ENCODE data around the gene TEF.
A peak's percentile ranks its signal among the peaks of the same experiment; 100 is the strongest.

The TEF gene

DNA sequence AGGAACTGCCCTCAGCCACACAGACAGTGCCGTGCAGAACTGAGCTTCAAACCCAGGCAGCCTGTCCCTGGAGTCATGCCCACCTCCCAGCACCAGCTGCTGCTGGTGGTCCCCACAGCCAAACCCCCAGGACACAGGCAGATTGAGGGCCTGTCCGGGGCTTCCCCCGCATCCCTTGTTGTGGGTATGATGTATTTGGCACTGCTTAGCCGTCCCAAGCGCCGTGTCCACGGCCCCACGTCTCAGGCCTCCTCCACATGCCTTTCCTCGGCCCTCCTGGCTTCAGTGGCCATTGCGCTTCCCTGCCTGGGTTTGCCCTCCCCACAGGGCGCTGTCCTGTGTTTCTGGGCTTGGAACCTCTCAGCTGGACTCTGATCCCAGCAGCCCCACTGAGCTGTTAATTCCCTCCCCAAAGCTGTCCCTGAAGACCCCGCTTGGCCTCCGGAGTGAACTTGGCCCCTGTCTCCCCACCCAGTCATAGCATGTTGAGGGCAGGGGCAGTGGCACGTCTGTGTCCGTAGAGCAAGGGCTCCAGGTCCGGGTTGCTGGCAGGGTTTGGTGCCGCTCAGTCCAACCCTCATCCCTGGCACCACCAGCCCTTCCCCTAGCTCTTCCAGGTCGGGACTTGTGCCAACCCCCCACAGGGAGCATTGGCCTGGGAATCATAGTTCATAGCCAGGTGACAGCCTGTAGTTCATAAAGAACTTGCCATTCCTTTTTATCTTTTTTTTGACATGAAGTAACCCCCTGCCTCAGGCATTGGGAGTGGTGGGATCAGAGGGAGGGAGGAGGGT is 34.5 kb upstream of the TEF start:
- no peak overlapping the region for H3K27ac ChIP-seq
- TF ChIP-seq, protein P1, sequence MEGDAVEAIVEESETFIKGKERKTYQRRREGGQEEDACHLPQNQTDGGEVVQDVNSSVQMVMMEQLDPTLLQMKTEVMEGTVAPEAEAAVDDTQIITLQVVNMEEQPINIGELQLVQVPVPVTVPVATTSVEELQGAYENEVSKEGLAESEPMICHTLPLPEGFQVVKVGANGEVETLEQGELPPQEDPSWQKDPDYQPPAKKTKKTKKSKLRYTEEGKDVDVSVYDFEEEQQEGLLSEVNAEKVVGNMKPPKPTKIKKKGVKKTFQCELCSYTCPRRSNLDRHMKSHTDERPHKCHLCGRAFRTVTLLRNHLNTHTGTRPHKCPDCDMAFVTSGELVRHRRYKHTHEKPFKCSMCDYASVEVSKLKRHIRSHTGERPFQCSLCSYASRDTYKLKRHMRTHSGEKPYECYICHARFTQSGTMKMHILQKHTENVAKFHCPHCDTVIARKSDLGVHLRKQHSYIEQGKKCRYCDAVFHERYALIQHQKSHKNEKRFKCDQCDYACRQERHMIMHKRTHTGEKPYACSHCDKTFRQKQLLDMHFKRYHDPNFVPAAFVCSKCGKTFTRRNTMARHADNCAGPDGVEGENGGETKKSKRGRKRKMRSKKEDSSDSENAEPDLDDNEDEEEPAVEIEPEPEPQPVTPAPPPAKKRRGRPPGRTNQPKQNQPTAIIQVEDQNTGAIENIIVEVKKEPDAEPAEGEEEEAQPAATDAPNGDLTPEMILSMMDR (IDR thresholded peaks at IDR 0.05): no peak
- TF ChIP-seq ZFX (IDR thresholded peaks at IDR 0.05; ENCODE audit: borderline replicate concordance): no peak

DNA sequence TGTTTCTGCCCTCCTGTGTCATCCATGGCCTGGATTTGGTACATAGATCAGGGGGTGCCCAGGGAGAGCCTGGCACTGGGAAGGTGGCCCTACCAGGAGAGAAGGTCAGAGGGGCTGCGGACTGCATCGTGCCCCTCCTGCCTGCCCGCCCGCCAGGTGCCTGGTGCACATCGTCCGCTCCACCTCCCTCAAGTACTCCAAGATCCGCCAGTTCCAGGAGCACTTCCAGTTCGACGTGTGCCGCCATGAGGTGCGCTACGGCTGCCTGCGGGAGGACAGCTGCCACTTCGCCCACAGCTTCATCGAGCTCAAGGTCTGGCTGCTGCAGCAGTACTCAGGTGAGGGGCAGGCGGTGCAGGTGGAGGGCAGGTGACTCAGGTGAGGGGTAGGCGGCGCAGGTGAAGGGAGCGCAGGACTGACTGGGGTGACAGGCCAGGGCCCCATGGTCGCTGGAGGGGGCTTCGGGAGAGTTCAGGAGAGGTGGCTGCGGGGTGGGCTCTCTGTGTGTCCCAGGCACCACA is 32.7 kb upstream of the TEF start:
- H3K27ac ChIP-seq: no peak overlapping the region
- TF ChIP-seq ZFX (IDR thresholded peaks at IDR 0.05; ENCODE audit: borderline replicate concordance): no peak
- TF ChIP-seq, protein P1 (IDR thresholded peaks at IDR 0.05): no peak

DNA sequence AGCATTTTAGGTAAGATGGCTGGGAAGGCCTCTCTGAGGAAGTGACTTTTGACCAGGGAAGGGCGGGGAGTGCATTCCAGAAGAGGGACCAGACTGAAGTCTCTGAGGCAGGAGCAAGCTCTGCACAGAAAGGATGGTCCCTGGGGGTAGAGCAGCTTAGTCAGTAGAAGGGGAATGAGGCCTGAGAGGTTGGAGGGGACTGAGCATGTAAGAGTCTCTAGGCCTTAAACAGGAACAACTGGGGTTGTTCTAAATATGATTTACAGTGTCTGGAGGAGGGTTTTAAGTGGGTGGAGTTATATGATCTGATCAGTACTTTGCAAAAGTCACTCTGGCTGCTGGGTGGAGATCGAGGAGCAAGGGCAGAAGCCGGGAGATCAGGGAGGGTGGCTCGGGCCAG is 31.7 kb upstream of the TEF start:
- TF ChIP-seq, protein P1 (IDR thresholded peaks at IDR 0.05): no peak
- TF ChIP-seq ZFX (IDR thresholded peaks at IDR 0.05; ENCODE audit: borderline replicate concordance): no peak

DNA sequence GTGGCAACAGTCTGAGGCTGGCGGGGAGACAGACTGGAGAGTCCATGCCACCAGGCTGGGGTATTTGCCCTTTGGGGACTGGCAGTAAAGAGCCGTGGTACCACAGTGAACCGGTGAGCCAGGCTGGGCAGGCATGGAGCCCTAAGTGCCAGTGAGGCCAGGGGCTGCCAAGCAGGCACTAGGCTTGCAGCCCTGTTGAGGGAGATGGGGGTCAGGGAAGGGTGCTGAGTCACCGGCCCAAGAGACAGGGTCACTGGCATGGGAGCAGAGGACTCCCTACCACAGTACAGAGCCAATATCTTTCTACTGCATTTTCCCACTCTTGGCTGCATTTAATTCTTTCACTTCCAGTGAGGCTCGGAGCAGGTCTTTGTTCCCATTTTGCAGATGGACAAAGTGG is 30.7 kb upstream of the TEF start:
- no peak for TF ChIP-seq ZFX (IDR thresholded peaks at IDR 0.05; ENCODE audit: borderline replicate concordance)
- TF ChIP-seq, protein P1 (IDR thresholded peaks at IDR 0.05): no peak
- no peak overlapping the region for H3K27ac ChIP-seq

More for the DNA sequence above, 31.7 kb upstream of the TEF start:
- no peak overlapping the region for H3K27ac ChIP-seq

DNA sequence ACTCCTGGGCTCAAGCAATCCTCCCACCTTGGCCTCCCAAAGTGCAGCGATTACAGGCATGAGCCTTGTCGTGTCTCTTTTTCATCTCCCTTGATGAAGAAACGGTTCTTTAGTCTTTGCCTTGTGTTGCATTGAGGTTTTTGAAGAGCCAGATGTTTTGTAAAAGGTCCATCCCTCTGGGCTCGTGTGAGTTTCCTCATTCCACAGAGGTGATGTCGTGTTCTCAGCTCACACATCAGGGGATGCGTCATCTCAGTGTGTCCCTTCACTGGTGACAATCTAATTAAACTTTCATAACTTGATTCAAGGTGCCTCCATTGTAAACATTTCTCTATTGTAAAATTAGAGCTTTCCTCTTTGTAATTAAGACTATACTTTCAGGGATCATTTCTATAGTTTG is 29.7 kb upstream of the TEF start:
- TF ChIP-seq, protein P1 (IDR thresholded peaks at IDR 0.05): no peak
- no peak for TF ChIP-seq ZFX (IDR thresholded peaks at IDR 0.05; ENCODE audit: borderline replicate concordance)
- H3K27ac ChIP-seq: peak overlapping the region; percentile 30; the same call in 1 of the 2 replicates

DNA sequence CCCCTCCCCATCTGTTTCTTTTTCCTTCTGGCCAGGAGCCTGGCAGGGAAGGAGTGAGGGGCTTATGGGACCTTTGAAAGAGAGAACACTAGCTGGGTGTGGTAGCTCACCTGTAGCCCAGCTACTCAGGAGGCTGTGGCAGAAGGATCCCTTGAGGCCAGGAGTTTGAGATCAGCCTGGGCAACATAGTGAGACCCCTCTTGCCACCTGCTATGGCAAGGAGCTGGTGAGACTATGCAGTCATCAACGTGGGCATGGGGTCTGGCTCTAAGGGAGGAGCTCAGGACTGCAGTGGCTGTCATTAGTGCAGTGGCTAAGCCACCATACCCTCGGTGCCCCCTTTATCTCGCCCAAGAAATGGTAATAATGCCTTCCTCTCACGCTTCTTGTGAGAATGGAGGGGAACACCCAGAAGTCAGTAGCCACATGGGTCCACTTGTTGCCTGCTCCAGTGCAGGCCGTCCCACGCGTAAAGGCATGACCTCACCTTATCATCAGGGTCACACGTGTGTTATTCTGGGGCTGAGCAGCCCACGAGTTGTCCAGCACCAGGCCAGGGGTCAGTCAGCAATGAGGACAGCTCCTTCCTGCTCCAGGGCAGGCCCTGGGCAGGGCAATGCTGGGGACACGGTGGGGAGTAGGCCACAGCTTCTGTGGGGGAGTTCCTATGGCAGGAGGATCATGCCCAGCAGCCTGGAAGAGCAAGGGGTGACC is 27.7 kb upstream of the TEF start:
- TF ChIP-seq, protein P1 (IDR thresholded peaks at IDR 0.05): no peak
- no peak for TF ChIP-seq ZFX (IDR thresholded peaks at IDR 0.05; ENCODE audit: borderline replicate concordance)

DNA sequence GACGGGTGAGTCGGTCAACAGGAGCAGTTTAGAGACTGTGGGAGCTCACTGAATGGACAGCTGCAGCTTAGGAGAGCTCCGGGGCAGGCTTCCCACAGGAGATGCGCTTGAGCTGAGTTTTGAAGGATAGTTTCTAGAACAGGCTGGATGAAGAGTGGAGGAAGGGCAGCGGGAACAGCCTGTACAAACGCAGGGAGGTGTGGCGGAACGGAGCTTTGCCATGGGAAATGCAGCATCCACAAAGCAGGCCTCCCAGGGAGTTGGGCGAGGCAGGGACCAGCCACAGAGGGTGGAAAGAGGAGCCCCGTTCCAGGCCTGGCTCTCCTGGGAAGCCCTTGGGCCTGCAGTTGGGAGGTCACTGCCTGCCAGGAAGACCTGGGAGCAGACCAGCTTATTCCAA is 26.8 kb upstream of the TEF start:
- TF ChIP-seq ZFX (IDR thresholded peaks at IDR 0.05; ENCODE audit: borderline replicate concordance): no peak
- TF ChIP-seq, protein P1 (IDR thresholded peaks at IDR 0.05): no peak
- no peak overlapping the region for H3K27ac ChIP-seq

More for the DNA sequence above, 27.7 kb upstream of the TEF start:
- no peak overlapping the region for H3K27ac ChIP-seq

All from 22Rv1 (cell line).